ENCODE data around the gene MVB12B.

MVB12B gene

GRCh38 chr9:126303488-126303887 lies 23.1 kb upstream of the MVB12B start:
- H3K27ac ChIP-seq, result no peak overlapping the region
- TF ChIP-seq CTCF (IDR thresholded peaks at IDR 0.05), result no peak
- TF ChIP-seq ZFX (IDR thresholded peaks at IDR 0.05; ENCODE audit: borderline replicate concordance), result no peak

GRCh38 chr9:126304207-126304970 lies 22.2 kb upstream of the MVB12B start:
- no peak overlapping the region for H3K27ac ChIP-seq
- TF ChIP-seq ZFX (IDR thresholded peaks at IDR 0.05; ENCODE audit: borderline replicate concordance) (no peak), CTCF (IDR thresholded peaks at IDR 0.05) (no peak)

GRCh38 chr9:126304971-126305320 lies 21.7 kb upstream of the MVB12B start:
- H3K27ac ChIP-seq, result no peak overlapping the region
- TF ChIP-seq ZFX (IDR thresholded peaks at IDR 0.05; ENCODE audit: borderline replicate concordance), result no peak
- no peak for TF ChIP-seq CTCF (IDR thresholded peaks at IDR 0.05)

- H3K27ac ChIP-seq, result no peak overlapping the region
- TF ChIP-seq ZFX (IDR thresholded peaks at IDR 0.05; ENCODE audit: borderline replicate concordance), result no peak
- TF ChIP-seq CTCF (IDR thresholded peaks at IDR 0.05), result no peak
Measured at GRCh38 chr9:126306071-126306647, 20.5 kb upstream of the MVB12B start.

GRCh38 chr9:126307322-126308061 lies 19.1 kb upstream of the MVB12B start:
- no peak overlapping the region for H3K27ac ChIP-seq
- TF ChIP-seq ZFX (IDR thresholded peaks at IDR 0.05; ENCODE audit: borderline replicate concordance) (no peak), CTCF (IDR thresholded peaks at IDR 0.05) (no peak)

- H3K27ac ChIP-seq, result no peak overlapping the region
- TF ChIP-seq ZFX (IDR thresholded peaks at IDR 0.05; ENCODE audit: borderline replicate concordance), result no peak
- no peak for TF ChIP-seq CTCF (IDR thresholded peaks at IDR 0.05)
Measured at GRCh38 chr9:126309427-126310189, 17.0 kb upstream of the MVB12B start.

Data from 22Rv1 (cell line).